HG03469 (cell line): ENCODE results near the gene FAM181A.

Experiments used
- ATAC-seq: cut with Tn5 transposase; IDR thresholded peaks from one replicate; pipeline ENCODE4 v1.9.1; 2021; ENCODE audit warnings: mild to moderate bottlenecking, moderate library complexity, moderate number of reproducible peaks; ENCODE audit not compliant: unreplicated experiment

FAM181A gene

GRCh38 chr14:93928184-93929047 lies 1.3 kb downstream of the FAM181A start:
- ATAC-seq = no peak

GRCh38 chr14:93929048-93929535 lies 1.9 kb downstream of the FAM181A start:
- ATAC-seq = no peak

DNA sequence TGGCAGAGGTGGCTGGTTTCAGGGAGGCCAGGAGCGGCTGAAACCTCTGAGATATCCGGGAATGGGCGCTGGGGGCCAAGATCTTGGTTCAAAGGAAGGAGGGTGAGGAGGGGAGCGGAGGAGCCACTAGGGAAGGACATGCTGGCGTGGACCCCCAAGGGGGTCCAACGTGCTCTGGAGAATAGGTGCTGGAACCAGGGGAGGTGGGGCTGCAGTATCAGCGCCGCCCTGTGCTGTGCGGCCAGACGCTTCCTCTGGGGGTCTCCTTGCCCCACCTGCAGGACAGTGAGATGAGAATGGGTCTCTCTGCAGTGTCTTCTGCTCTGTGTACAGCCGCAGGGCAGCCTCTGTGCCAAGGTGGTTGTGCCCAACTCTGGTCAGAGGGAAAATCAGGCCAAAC lies 2.5 kb downstream of the FAM181A start:
- ATAC-seq = no peak

GRCh38 chr14:93930296-93930988 lies 3.3 kb downstream of the FAM181A start:
- ATAC-seq = no peak

- ATAC-seq = no peak
Observed at GRCh38 chr14:93930989-93931307, 3.8 kb downstream of the FAM181A start.

DNA sequence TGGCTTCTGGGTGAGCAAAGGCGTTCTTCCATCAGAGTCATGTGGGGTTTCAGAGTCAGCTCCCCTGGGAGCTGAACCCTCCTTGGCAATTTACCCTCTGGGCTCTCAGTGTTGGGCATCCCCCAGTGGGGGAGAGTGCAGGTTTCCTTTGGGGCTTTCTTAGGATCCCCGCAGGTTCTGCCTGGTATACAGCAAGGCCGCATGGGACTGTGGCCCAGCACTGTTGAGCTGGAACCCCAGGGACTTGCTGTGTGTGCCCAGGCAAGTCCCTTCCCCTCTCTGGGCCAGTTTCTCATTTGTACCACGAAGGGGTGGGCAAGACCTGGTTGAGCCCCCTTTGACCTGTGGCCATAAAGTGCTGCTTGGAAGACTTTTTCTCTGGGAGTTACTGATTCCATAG lies 5.5 kb downstream of the FAM181A start:
- ATAC-seq = no peak

GRCh38 chr14:93935213-93935612 lies 8.1 kb downstream of the FAM181A start:
- no peak for ATAC-seq

- no peak for ATAC-seq
Observed at GRCh38 chr14:93936245-93936644, 9.1 kb downstream of the FAM181A start.

DNA sequence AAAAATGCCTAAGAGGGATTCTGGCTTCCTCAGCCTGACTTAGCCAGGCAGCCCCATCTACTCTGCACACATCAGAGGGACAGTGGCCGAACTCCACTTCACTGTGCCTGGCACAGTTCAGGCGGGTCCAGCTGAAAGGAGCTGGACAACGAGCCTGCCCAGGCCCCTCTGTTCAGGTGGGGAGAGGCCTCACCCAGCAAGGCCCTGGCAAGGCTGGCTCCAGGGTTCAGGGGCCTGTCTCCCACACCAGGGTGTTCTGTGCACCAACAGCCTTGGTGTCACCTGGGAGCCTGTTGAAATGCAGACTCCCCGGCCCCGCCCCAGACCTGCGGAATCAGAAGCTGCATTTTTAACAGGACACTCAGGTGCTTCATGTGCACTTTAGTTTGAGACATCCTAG lies 9.8 kb downstream of the FAM181A start:
- ATAC-seq = no peak

- ATAC-seq = no peak
Observed at GRCh38 chr14:93937519-93937918, 10.4 kb downstream of the FAM181A start.

GRCh38 chr14:93938751-93939303 lies 11.7 kb downstream of the FAM181A start:
- ATAC-seq = no peak

- ATAC-seq = peak; percentile 78
Observed at GRCh38 chr14:93939304-93940229, 12.4 kb downstream of the FAM181A start.

DNA sequence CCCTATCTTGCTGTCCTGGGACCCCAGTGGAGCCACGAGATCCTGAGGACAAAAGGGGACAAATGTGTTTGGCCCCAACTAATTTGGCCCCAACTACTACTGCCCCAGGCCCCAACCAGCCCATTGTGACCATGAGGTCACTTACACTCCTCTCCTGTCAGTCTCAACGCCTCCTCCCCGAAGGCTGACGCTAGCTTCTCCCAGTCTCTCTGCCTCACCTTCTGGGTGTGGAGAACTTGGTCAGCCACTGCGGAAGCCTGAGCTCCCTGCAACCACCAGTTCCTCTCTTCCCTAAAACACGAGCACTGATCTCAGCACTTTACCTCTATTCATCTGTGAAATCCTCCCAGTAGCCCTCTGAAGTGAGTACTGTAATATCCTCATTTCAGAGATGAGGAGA lies 13.3 kb downstream of the FAM181A start:
- no peak for ATAC-seq

DNA sequence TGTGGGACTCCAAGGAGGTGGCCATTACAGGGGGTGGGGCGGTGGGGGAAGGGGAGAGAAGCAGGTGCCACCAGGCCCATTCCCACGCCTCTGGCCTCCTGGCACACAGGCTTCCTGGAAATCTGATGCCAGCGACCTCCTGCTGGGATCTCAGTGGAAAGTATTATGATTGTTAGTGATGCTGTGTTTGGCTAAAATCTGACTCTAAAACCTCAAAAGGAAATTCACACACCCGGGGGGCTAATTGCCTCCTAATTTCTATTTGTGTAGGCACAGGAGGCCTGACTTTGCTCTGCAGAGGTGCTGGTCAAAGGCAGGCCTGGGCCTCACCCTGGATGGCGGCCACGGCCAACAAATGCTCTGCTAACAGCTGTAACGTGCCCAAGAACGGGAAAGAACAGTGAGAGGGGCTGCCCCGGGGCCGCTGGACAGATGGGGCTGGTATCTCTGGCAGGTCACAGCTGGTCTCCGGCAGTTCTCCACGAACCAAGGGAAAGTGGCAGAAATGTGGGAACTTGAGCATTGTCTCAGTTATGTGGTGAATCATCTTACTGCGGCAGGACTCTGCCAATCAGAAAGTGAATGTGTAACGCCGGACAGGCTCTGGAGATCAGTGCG lies 14.3 kb downstream of the FAM181A start:
- no peak for ATAC-seq

- ATAC-seq = no peak
Observed at GRCh38 chr14:93943052-93943451, 15.9 kb downstream of the FAM181A start.

- no peak for ATAC-seq
Observed at GRCh38 chr14:93943930-93944329, 16.8 kb downstream of the FAM181A start.

DNA sequence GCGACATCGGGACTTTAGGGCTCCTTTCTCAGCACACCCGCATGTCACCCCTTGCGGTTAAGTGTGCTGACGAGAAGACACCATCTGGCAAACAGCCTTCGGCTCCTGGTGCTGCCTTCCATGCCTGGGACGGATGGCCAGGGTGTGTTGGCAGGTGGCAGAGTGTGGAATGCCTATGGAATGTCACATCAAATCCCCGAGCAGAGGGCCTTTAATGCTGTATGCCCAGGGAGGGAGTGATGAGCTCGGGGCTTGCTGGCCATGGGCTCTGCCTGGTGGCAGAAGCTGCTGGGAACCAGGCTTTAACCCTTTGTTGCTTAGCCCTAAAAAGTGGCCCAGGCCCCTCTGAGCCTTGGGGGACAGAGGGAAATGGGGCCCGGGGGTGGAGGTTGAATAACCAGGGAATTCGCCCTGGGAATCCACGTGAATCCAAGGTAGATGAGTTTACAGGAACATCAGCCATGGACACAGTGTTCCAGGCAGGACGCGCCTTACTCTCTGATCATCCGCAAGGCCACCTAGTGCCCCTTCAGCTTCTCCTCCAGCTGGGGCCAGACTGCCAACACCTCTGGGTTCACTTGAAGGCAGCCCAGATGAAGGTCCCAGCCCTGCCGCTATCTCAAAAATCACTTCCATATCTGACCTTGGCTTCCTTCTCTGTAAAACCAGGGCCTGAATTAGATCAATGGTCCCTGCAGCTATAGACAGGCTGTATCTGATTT lies 17.4 kb downstream of the FAM181A start:
- no peak for ATAC-seq

- ATAC-seq = no peak
Observed at GRCh38 chr14:93945070-93945399, 17.9 kb downstream of the FAM181A start.

DNA sequence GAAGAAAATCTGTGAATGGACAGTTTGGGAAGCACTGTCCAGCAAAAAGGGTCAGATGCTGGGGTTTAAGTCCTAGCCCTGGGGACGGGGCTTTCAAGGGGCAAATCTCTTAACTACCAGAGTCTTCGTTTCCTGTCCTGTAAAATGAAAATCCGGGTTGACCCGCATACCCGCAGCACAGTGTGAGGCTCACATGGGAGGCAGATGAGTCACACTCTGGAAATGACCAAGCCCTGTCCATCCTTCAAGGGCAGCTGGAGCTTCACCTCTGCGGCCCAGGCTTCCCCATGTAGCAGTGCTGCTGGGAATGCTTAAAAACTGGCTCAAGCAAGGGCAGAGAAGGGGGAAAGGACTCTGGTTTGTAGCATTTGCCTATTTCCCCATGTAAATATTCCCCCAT lies 19.0 kb downstream of the FAM181A start:
- no peak for ATAC-seq

DNA sequence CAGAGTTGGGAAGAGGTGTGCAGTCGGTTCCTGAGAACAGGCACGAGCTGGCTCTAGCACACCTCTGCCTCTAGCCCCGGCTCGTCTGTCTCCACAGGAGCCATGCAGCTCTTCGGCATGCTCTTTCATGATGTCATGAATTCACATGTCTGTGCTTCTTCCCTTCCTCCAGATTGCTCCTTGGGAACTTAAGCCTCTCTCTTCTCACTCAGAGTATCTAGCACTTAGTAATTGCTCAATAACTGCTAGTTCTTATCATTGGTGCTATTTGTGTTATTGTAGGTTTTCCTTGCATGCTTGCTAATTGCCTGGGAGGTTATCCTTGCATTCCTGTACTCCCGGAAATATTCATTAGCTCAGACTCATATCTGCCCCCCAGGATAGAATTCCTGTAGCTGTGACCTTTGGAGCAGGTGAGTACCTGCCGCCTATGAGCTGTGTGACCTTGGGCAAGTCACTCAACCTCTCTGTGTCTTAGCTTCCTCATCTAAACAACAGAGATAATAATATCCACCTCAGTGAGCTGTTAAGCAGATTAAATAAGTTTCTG lies 19.5 kb downstream of the FAM181A start:
- no peak for ATAC-seq
